CD4-positive, alpha-beta T cell treated with Interleukin-17A for 4 hours (primary cell): Measurements from ENCODE around the gene ZNF747.

Experiments used
- DNase-seq: peaks from one replicate; pipeline ENCODE4 v3.0.0-alpha.2; 2020; ENCODE audit warnings: mixed read lengths

Gene ZNF747

DNA sequence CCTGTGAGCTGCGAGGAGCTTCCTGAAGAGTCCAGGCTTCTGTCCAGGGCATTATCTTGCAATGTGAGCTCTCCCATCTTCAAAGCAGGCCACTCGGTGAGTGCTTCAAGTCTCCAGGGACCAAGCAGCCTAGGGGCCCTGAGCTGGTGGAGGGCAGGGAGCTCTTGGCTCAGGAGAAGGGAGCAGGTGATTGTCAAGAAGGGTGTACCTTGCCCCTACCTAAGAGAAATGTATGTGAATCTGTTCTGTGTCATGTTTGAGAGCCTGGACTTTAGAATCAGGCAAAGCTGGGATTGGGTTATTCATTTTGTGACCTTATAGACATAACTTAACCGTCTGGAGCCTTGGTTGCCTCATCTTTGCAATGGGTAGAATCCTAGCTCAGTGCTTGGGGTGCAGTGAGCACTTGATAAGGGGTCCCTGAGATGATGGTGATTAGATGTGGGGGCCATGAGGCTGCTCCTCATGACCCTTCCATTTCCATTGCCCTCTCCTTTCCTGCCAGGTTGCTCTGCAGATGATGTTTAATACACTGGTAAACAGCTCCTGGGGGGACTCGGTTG is 24.2 kb downstream of the ZNF747 start:
- DNase-seq = no peak

DNA sequence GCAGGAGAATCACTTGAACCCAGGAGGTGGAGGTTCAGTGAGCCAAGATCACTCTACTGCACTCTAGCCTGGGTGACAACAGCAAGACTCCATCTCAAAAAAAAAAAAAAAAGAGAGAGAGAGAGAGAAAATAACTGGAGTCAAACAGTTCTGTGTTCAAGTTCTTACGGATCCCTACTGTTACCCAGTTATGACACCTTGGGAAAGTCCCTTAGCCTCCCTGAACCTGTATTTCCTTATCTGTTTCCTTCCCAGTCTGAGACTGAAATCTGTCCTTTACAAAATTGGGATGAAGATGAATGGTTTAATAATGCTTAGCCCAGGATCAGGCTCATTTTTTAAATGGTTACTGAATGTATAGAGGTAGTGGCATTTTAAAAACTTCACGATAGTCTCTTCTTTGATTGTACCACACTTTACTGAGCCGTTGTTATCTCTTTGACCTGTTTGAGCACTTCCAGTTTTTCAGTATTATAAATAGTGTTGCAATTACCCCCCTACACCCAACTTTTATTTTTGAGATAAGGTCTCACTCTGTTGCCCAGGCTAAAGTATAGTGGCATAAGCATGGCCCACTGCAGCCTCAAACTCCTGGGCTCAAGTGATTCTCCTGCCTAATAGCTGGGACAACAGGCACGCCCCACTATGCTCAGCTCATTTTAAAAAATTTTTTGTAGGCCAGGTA is 25.4 kb downstream of the ZNF747 start:
- no peak for DNase-seq

DNA sequence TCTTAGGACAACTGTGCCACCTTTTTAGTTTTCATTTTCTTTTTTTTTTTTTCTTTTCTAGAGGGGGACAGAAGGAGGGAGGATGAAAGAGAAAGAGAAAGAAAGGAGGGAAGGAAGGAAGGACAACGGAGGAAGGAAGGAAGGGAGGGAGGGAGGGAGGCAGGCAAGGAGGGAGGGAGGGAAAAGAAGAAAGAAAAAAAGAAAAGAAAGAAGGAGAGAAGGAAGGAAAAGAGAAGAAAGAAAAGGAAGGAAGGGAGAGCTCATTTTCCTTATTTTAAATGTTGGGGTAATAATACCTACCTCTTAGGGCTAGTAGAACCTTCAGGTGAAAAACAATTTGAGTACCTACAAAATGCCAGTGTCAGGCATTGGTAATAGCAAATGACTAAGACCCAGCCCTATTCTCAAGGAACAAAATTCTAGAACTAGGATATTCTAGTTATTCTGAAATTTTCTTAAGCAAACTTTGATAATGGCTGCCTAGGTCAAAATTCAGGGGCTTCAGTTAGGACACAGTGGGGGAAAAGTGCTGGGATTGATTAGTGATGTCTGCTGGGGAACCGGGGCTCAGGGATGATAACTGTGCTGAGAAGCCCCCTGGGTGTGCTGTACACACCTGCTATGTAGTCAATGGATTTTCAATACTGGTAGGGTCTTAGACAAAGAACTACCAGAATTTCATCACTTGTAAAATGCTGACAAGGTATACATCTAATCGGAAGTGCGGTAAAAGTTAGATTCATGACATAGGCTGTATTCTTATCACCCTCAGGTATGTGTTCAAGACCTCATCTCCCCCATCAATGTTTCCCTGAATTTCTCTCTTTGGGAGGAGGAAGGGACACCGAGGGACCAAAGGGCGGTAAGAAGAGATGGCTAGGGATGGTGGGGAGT is 31.0 kb downstream of the ZNF747 start:
- DNase-seq = no peak

DNA sequence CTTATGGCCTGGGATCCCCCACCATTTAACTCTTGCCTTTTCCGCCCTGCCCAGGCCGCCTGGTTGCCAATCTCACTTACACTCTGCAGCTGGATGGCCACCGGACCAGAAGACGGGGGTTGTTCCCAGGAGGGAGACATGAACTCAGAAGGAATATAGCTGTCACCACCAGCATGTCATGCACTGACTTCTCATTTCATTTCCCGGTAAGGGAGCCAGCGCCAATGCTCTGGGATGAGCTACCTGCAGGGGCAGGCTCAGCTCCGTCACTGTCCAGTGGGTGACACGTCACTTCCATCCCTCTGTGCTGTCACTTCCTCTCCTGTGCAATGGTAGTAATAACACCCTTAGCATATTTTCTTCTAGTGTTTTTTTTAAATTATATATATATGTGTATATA is 35.4 kb downstream of the ZNF747 start:
- DNase-seq = no peak

DNA sequence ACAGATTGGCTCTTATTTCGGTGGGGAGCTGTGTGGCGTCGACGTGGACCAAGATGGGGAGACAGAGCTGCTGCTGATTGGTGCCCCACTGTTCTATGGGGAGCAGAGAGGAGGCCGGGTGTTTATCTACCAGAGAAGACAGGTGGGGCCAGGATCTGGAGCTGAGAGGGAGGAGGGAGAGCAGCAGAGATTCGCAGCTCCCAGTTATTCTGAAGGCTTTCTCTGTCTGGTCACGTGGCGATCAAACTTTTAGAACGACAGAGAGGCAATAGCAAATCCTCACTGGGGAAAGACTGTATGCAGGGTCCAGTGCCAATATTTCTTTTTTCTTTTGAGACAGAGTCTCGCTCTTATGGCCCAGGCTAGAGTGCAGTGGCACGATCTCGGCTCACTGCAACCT is 39.9 kb downstream of the ZNF747 start:
- no peak for DNase-seq

DNA sequence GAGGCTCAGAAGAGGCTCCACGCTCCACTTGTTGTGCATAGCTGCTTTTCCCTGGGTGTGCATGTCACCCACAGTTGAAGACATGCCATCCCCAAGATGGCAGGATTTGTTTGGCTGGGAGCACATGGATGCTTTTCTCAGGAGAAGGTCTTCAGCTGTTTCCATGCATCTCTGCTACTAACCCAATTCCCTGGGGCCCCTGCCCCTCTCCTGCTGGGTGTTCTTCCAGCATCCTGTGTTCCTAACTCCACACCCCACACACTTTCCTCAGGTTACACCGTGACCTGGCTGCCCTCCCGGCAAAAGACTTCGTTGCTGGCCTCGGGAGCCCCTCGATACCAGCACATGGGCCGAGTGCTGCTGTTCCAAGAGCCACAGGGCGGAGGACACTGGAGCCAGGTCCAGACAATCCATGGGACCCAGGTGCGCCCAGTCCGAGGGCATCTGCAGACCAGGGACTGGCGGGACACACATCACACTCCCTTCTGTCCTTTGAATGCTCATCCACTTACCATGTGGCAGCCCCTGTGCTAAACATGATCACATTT is 40.6 kb downstream of the ZNF747 start:
- no peak for DNase-seq

DNA sequence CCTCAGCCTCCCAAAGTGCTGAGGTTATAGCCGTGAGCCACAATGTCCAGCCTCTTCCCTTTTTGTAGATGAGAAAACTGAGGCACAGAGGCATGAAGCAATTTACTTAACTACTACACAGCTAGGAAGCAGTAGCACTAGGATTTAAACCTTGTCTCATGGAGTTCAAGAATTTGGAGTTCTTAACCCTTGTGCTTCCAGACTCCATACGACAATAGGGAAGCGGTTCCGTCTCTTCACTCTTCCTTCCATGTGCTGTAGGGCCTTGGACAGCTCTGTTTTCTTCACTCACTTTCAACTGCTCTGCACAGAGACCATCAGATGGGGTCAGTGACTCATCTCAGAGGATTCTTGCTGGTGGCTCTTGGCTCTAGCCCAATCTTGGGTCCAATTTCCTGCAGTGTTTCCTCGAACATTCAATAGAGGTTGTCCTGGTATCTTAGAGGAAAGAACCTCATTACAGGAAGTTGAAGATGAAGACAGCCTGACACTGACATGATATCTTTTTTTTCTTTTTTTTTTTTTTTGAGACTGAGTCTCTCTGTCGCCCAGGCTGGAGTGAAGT is 42.8 kb downstream of the ZNF747 start:
- DNase-seq = peak; percentile 65

DNA sequence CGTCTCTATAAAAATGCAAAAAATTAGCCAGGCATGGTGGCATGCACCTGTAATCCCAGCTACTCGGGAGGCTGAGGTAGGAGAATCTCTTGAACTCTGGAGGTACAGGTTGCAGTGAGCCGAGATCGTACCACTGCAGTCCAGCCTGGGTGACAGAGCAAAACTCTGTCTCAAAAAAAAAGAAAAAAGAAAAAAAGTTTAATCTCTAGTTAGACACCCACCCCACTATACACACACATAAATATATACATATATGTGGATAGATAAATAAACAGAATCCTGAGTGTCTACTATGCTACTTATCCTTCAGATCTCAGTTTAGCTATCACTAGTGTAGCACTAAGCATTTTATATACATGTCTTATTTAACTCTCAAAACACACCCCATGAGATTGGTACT is 43.4 kb downstream of the ZNF747 start:
- DNase-seq = no peak

DNA sequence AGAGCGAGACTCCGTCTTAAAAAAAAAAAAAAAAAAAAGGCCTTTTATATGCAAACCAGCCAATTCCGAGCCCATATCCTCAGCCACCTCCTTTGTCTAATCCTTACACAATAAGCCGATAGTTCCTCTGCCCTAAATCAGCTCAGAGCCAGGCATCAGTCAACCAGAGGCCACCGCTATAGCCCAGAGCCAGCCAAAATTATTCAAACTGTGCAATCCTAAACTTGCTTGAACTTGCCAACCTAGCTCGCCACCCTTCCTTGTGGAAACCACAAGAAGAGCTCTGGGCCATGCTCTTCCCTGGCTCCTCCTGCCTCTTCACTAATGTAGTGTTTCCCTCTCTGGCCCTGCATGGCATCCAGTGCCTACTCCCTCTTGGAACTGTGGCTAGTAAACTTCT is 44.4 kb downstream of the ZNF747 start:
- no peak for DNase-seq

DNA sequence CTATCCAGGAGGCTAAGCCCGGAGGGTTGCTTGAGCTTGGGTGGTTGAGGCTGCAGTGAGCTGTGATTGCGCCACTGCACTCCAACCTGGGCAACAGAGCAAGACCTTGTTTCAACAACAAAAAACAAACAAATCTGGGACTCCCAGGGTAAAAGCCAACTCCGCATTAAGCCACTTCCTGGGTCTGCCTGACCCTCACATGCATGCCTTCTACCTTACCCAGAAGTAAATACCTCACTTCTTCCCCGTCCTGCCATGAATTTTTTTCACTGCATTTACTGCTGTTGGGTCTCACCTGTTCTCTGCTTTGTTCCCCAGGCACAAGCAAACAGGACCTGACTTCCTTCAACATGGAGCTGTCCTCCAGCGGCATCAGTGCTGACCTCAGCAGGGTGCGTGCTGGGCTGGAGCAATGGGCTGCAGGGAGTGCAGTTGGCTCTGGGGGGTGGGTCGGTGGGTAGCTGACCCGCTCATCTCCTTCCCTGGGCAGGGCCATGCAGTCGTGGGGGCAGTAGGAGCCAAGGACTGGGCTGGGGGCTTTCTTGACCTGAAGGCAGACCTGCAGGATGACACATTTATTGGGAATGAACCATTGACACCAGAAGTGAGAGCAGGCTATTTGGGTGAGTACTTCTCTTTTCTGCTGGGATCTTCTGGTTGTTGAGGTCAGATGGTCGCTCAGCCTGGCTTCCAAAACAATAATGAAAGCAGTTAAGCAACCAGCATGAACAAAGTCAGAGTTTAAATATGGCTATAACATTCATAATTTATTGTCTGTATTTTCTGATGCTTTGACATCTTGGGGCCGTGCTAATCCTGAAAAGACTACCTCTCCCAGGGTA is 45.7 kb downstream of the ZNF747 start:
- no peak for DNase-seq

DNA sequence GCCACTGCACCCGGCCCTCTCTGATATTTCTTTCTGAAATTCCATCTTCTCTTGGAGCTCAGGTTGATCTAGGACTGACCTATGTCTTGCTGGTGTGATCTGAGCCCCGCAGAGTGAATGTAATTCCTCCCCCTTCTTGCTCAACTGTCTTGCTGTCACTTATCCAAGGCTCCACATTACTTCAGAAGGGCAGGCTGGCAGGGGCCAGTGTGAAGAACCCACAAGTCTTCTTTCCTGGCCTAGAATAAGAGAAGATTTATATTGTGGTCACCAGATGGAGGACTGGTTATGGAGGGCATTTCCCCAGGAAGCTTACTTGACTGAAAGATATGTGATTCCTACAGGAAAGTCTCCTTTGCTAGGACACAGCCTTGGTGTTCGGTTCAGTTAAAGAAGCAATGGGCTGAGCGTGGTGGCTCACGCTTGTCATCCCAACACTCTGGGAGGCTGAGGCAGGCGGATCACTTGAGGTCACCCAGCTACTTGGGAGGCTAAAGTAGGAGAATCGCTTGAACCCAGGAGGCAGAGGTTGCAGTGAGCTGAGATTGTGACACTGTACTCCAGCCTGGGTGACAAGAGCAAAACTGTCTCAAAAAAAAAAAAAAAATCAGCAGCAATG is 48.7 kb downstream of the ZNF747 start:
- DNase-seq = no peak

DNA sequence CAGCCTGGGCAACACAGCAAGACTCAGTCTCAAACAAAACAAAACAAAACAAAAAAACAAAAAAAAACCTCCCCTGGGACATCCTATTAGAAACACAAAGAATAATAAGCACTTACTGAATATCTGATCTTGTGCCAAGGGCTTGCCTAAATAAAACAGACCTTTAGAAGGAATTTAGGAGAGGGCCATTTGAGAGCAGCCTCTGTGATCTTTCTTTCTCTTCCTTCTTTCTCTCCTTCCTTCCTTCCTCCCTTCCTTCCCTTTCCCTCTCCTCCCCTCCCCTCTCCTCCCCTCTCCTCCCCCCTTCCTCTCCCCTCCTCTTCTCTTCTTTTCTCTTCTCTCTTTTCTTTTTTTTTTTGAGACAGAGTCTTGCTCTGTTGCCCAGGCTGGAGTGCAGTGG is 49.8 kb downstream of the ZNF747 start:
- no peak for DNase-seq

DNA sequence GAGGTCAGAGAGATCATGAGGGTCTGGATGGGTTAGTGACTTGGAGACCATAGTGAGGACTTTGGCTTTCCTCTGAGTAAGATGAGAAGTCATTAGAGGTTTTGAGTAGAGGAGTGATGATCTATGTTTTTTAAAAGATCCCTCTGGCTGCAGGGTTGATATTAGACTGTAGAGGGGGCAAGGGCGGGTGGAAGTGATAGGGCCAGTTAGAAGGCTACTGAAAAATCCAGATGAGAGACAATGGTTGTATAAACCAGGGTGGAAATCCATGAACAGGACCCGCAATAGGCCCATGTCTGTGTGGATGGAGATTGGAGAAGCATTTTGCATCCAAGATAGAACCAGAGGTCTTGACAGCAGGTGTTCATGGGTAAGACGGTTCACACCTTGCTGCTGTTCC is 52.3 kb downstream of the ZNF747 start:
- DNase-seq = peak; percentile 20

DNA sequence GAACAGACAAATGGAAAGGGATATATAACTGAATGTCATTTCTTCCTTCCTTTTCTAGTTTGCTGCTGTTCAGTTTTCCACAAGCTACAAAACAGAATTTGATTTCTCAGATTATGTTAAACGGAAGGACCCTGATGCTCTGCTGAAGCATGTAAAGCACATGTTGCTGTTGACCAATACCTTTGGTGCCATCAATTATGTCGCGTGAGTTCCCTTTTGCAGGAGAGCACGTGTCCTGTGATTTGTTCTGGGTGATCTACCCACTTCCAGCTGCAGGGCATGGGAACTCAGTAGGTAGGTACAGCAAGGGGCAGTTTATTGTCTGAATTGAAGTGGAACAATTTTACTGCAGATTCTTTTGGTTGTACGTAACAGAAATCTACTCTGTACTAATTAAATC is 53.3 kb downstream of the ZNF747 start:
- no peak for DNase-seq
